Stomach (tissue), 9 donors: Measurements from ENCODE around the gene DHFR. TPM values are rescaled to one million over a fixed set of nuclear protein-coding genes. Genes with fewer than 3 reads are reported as not detected.

ENCODE experiments used
- DNase-seq, 2 donors: peaks; one replicate each; pipeline versions ENCODE4 v3.0.0 to v3.0.0-alpha.2; 2013 to 2019
- H3K27ac ChIP-seq, 5 donors: fragments of 200-600 bp in 4 of 5; sonication (generic) in 4 of 5; one replicate each; pipeline ENCODE4 v1.5.1; 2013 to 2019; ENCODE audit warnings: mild to moderate bottlenecking in 1 of 5, moderate library complexity in 1 of 5
- H3K27me3 ChIP-seq, 3 donors: fragments of 200-600 bp; sonication (generic); one replicate each; pipeline ENCODE4 v1.5.1; 2017 to 2019; ENCODE audit warnings: mixed run types in 1 of 3
- H3K36me3 ChIP-seq, 4 donors: fragments of 200-600 bp; sonication (generic); 1 replicate in 3 of 4; 2 replicates in 1 of 4; pipeline ENCODE4 v1.5.1; 2016 to 2019
- H3K4me1 ChIP-seq, 4 donors: fragments of 200-600 bp; sonication (generic); one replicate each; pipeline ENCODE4 v1.5.1; 2016 to 2019
- H3K4me3 ChIP-seq, 4 donors: fragments of 200-600 bp; sonication (generic) in 3 of 4; one replicate each; pipeline ENCODE4 v1.5.1; 2016 to 2019; ENCODE audit warnings: mild to moderate bottlenecking in 1 of 4
- H3K9me3 ChIP-seq, 4 donors: fragments of 200-600 bp; sonication (generic); one replicate each; pipeline ENCODE4 v1.5.1; 2016 to 2019
- CTCF ChIP-seq, 7 experiments: fragments of 450-650 bp in 4 of 7; fragments of 200-600 bp in 3 of 7; sonication (generic) in 3 of 7; IDR thresholded peaks; one replicate each; pipeline ENCODE4 v1.5.1; 2016 to 2019; ENCODE audit warnings: antibody characterized with exemption in 7 of 7, control low read depth in 2 of 7, mild to moderate bottlenecking in 1 of 7
- EP300 ChIP-seq: sonication (generic); formaldehyde crosslinking; IDR thresholded peaks from one replicate; pipeline ENCODE4 v1.6.1; 2017; ENCODE audit warnings: antibody characterized with exemption
- POLR2A ChIP-seq, 4 donors: fragments of 450-650 bp; IDR thresholded peaks; one replicate each; pipeline ENCODE4 v1.6.1; 2016; ENCODE audit warnings: antibody characterized with exemption in 4 of 4, control low read depth in 2 of 4, mild to moderate bottlenecking in 1 of 4, moderate library complexity in 1 of 4
- POLR2AphosphoS5 ChIP-seq, 3 donors: sonication (generic); formaldehyde crosslinking; IDR thresholded peaks; one replicate each; pipeline ENCODE4 v1.6.1; 2016; ENCODE audit warnings: antibody characterized with exemption in 3 of 3
- WGBS, 5 donors: extraction: QIAGEN DNeasy Blood & Tissue Kit in 3 of 5; methylation state at CpG; one replicate each; pipeline versions ENCODE4 v1.1.5 to v1.1.7; 2013 to 2018; 5-methylcytosine and 5-hydroxymethylcytosine counted together
- intact Hi-C: fragments of 100-400 bp; cut with DNase I; formaldehyde crosslinking; loops from one replicate; pipeline ENCODE4 v1.15.1; 2023; ENCODE audit warnings: low total_unique reads
- polyA plus RNA-seq, 3 donors: library from polyadenylated mRNA; stranded (reverse); fragments of 200-250 nt; gene quantifications; one replicate each; pipeline ENCODE4 v1.2.3, GENCODE V29; 2013
- total RNA-seq, 5 donors: library from RNA; depleted of rRNA; stranded (reverse); fragments of >200 nt; gene quantifications; one replicate each; pipeline versions ENCODE4 v1.1.0 to v1.2.3, GENCODE V29; 2014 to 2016
- donor health status: healthy with polysubstance abuse.
- donor health status: Bipolar disorder and iron deficiency.
- donor health status: healthy.

DHFR gene
- total and polyA plus RNA-seq, 8 donors: 2.8 to 16.7 (median 6.8) TPM

- Histone ChIP-seq H3K27ac (no peak overlapping the region), H3K4me3 (no peak overlapping the region), H3K27me3 (no peaks in the 10 kb centered on the region), H3K36me3 (peaks cover 6 to 76% (median 50%) of the 10 kb centered on the region in 4 donors), H3K4me1 (no peaks in the 10 kb centered on the region), H3K9me3 (no peaks in the 10 kb centered on the region)
- TF ChIP-seq CTCF (IDR thresholded peaks at IDR 0.05): no peak
- TF ChIP-seq POLR2AphosphoS5 (IDR thresholded peaks at IDR 0.05): no peak
- TF ChIP-seq EP300: no peak
- TF ChIP-seq POLR2A (IDR thresholded peaks at IDR 0.05): no peak
- 31 to 53% (median 36%) methylated on average over 4 of the region's 4 CpGs for WGBS, 5 donors
- DNase-seq: peak in 1 of 2 donors; percentile 20
- intact Hi-C loops: no loop called here
These were observed 9.9 kb downstream of the DHFR start for GRCh38 chr5:80644900-80645299.

GRCh38 chr5:80641353-80641752 lies 13.4 kb downstream of the DHFR start:
- H3K27ac ChIP-seq: no peak overlapping the region
- TF ChIP-seq POLR2A (IDR thresholded peaks at IDR 0.05) (no peak), EP300 (no peak), POLR2AphosphoS5 (IDR thresholded peaks at IDR 0.05) (no peak)

GRCh38 chr5:80634193-80634592 lies 20.6 kb downstream of the DHFR start:
- no peaks in the 10 kb centered on the region for H3K4me1 ChIP-seq
- no peak overlapping the region for H3K27ac ChIP-seq
- no peaks in the 10 kb centered on the region for H3K27me3 ChIP-seq
- no peaks in the 10 kb centered on the region for H3K9me3 ChIP-seq
- intact Hi-C loops: no loop called here
- no peak for DNase-seq
- peaks cover 3 to 53% (median 46%) of the 10 kb centered on the region in 4 donors for H3K36me3 ChIP-seq
- H3K4me3 ChIP-seq: no peak overlapping the region
- TF ChIP-seq EP300: no peak
- TF ChIP-seq POLR2A (IDR thresholded peaks at IDR 0.05): no peak
- no peak for TF ChIP-seq POLR2AphosphoS5 (IDR thresholded peaks at IDR 0.05)
- no peak for TF ChIP-seq CTCF (IDR thresholded peaks at IDR 0.05)

More at GRCh38 chr5:80641353-80641752, 13.4 kb downstream of the DHFR start:
- H3K27me3 ChIP-seq: no peaks in the 10 kb centered on the region
- WGBS, 5 donors: 81 to 90% (median 88%) methylated on average over 4 of the region's 4 CpGs
- H3K4me1 ChIP-seq: no peaks in the 10 kb centered on the region
- peaks cover 0 to 76% (median 62%) of the 10 kb centered on the region in 4 donors for H3K36me3 ChIP-seq
- peak in 1 of 2 donors; percentile 26 for DNase-seq
- intact Hi-C loops: no loop called here
- no peak overlapping the region for H3K4me3 ChIP-seq
- H3K9me3 ChIP-seq: no peaks in the 10 kb centered on the region

DNA sequence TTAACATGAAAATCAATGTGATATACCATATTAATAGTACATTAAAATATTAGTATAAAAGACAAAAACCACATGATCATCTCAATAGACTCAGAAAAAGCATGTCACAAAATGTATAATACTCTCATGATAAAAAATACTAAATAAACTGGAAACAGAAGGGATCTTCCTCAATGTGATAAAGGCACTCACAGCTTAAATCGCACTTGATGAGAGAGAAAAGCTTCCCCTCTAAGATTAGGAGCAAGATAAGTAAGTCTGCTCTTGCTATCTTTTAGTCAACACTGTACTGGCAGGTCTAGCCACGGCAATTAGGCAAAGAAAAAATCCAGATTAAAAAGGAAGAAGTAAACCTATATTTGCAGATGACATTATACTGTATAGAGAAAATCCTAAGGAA lies 22.1 kb downstream of the DHFR start:
- no peak for DNase-seq
- Histone ChIP-seq H3K4me3 (no peak overlapping the region), H3K36me3 (peaks cover 3 to 46% (median 38%) of the 10 kb centered on the region in 4 donors), H3K27me3 (no peaks in the 10 kb centered on the region), H3K27ac (no peak overlapping the region), H3K9me3 (no peaks in the 10 kb centered on the region), H3K4me1 (no peaks in the 10 kb centered on the region)
- WGBS, 5 donors: 53 to 83% (median 76%) methylated on average over 2 of the region's 2 CpGs
- intact Hi-C loops: no loop called here
- TF ChIP-seq POLR2A (IDR thresholded peaks at IDR 0.05) (no peak), EP300 (no peak), CTCF (IDR thresholded peaks at IDR 0.05) (no peak), POLR2AphosphoS5 (IDR thresholded peaks at IDR 0.05) (no peak)
